B cell (primary cell): ENCODE data around the gene EFCAB12. TPM values are rescaled to one million over a fixed set of nuclear protein-coding genes. Genes with fewer than 3 reads are reported as not detected.

Source experiments
- ATAC-seq: fragments of 200-7000 bp; cut with Tn5 transposase; one replicate; pipeline ENCODE4 v1.10.0; 2021; ENCODE audit warnings: low read depth, mild to moderate bottlenecking, moderate number of reproducible peaks, moderate library complexity
- CTCF ChIA-PET: fragments of 350-600 bp; sonication (Branson Sonifier 250); formaldehyde crosslinking; loops from one replicate; lab custom pipeline; 2021; ENCODE audit warnings: antibody characterized with exemption, inconsistent platforms; lab: Charles Lee
- POLR2A ChIA-PET: fragments of 350-600 bp; sonication (Branson Sonifier 250); formaldehyde crosslinking; loops from one replicate; lab custom pipeline; 2021; ENCODE audit warnings: antibody characterized with exemption; lab: Charles Lee
- DNase-seq: peaks from one replicate; pipeline ENCODE4 v3.0.0; 2013
- H2AFZ ChIP-seq: 2 replicates; pipeline ENCODE4 v1.6.1; 2012; ENCODE audit warnings: mild to moderate bottlenecking, low read depth, low read length; ENCODE audit not compliant: insufficient read depth, poor library complexity, severe bottlenecking
- H3K27ac ChIP-seq, 2 donors: 1 replicate in 1 of 2; 2 replicates in 1 of 2; pipeline ENCODE4 v1.5.1; 2012 to 2013; ENCODE audit warnings: low read length in 2 of 2, mild to moderate bottlenecking in 2 of 2, moderate library complexity in 1 of 2
- H3K27me3 ChIP-seq, 4 experiments: fragments of 200-600 bp in 1 of 4; sonication (generic) in 1 of 4; replicated peaks in 1 of 4; 1 replicate in 2 of 4; 2 replicates in 2 of 4; pipeline versions ENCODE4 v1.6.1 to v1.7.0; 2013 to 2016; ENCODE audit warnings: low read length in 3 of 4, mild to moderate bottlenecking in 2 of 4, mixed read lengths in 1 of 4, moderate library complexity in 1 of 4; ENCODE audit not compliant: insufficient read depth in 4 of 4, control insufficient read depth in 3 of 4; ENCODE audit errors: control extremely low read depth in 1 of 4
- H3K36me3 ChIP-seq, 2 experiments: replicated peaks in 1 of 2; 1 replicate in 1 of 2; 2 replicates in 1 of 2; pipeline versions ENCODE4 v1.6.1 to v1.7.1; 2013; ENCODE audit warnings: low read length in 1 of 2; ENCODE audit not compliant: insufficient read depth in 2 of 2, control insufficient read depth in 1 of 2; ENCODE audit errors: control extremely low read depth in 1 of 2, extremely low read depth in 1 of 2
- H3K4me1 ChIP-seq, 2 donors: fragments of 200-600 bp in 1 of 2; sonication (generic) in 1 of 2; 1 replicate in 1 of 2; 2 replicates in 1 of 2; pipeline versions ENCODE4 v1.5.1 to v1.6.1; 2013 to 2017; ENCODE audit warnings: low read length in 2 of 2; ENCODE audit not compliant: control insufficient read depth in 2 of 2, insufficient read depth in 2 of 2
- H3K4me2 ChIP-seq: replicated peaks from 2 replicates; pipeline ENCODE3; 2012; ENCODE audit warnings: mild to moderate bottlenecking, low read depth, low read length; ENCODE audit not compliant: poor library complexity, severe bottlenecking
- H3K4me3 ChIP-seq, 5 experiments: fragments of 200-600 bp in 1 of 5; sonication (generic) in 1 of 5; 1 replicate in 3 of 5; 2 replicates in 2 of 5; pipeline versions ENCODE4 v1.5.1 to v1.7.0; 2011 to 2016; ENCODE audit warnings: low read length in 4 of 5, mild to moderate bottlenecking in 4 of 5, low read depth in 2 of 5, control low read depth in 1 of 5, moderate library complexity in 1 of 5; ENCODE audit not compliant: insufficient read depth in 1 of 5; ENCODE audit errors: control extremely low read depth in 1 of 5, extremely low read depth in 1 of 5
- H3K79me2 ChIP-seq: fragments of 200-600 bp; sonication (generic); one replicate; pipeline ENCODE4 v1.6.0; 2016; ENCODE audit warnings: low read length; ENCODE audit not compliant: control insufficient read depth, insufficient read depth
- H3K9ac ChIP-seq: fragments of 200-600 bp; sonication (generic); 2 replicates; pipeline ENCODE4 v1.6.1; 2017; ENCODE audit warnings: mild to moderate bottlenecking, low read length, moderate library complexity
- H3K9me3 ChIP-seq, 3 donors: one replicate each; pipeline versions ENCODE4 v1.6.1 to v1.7.1; 2013; ENCODE audit warnings: low read length in 2 of 3; ENCODE audit not compliant: control insufficient read depth in 2 of 3, insufficient read depth in 1 of 3; ENCODE audit errors: control extremely low read depth in 1 of 3
- H4K20me1 ChIP-seq: 2 replicates; pipeline ENCODE4 v1.6.0; 2012; ENCODE audit warnings: mild to moderate bottlenecking, low read length; ENCODE audit not compliant: insufficient read depth, control insufficient read depth, poor library complexity, severe bottlenecking
- H3K27ac Mint-ChIP-seq: one replicate; pipeline ENCODE4 v1.8.0; 2021; ENCODE audit warnings: mixed read lengths
- H3K27me3 Mint-ChIP-seq: one replicate; pipeline ENCODE4 v1.8.0; 2021; ENCODE audit warnings: mixed read lengths
- H3K4me1 Mint-ChIP-seq: one replicate; pipeline ENCODE4 v1.8.0; 2021; ENCODE audit warnings: mixed read lengths
- H3K4me3 Mint-ChIP-seq: one replicate; pipeline ENCODE4 v1.8.0; 2021; ENCODE audit warnings: mixed read lengths
- H3K9me3 Mint-ChIP-seq: one replicate; pipeline ENCODE4 v1.8.0; 2022; ENCODE audit warnings: mixed read lengths; ENCODE audit not compliant: insufficient read depth
- EZH2 ChIP-seq: IDR thresholded peaks from 2 replicates; pipeline ENCODE4 v1.6.1; 2012; ENCODE audit warnings: borderline replicate concordance, low read depth, mild to moderate bottlenecking, moderate library complexity, low read length; ENCODE audit not compliant: insufficient read depth, poor library complexity, severe bottlenecking
- WGBS: methylation state at CpG from one replicate; pipeline ENCODE4 v1.1.5; 2013; ENCODE audit warnings: missing lambda C conversion rate; ENCODE audit not compliant: insufficient coverage; 5-methylcytosine and 5-hydroxymethylcytosine counted together
- intact Hi-C: fragments of 100-400 bp; cut with micrococcal nuclease; formaldehyde crosslinking; loops from one replicate; pipeline ENCODE4 v1.10.0; 2022
- polyA plus RNA-seq: library from polyadenylated mRNA; depleted of rRNA; stranded (reverse); fragments of >200 nt; gene quantifications from 2 replicates; pipeline ENCODE4 v1.2.3, GENCODE V29; 2012
- total RNA-seq, 2 donors: library from RNA; stranded (reverse); fragments of 120-200 nt in 1 of 2; gene quantifications; 1 replicate in 1 of 2; 2 replicates in 1 of 2; pipeline versions ENCODE4 v1.2.3 to v1.2.4, GENCODE V29; 2013 to 2022
- TF ChIP-seq, protein P1 (sequence below): fragments of 200-600 bp; IDR thresholded peaks from one replicate; pipeline ENCODE4 v1.8.0; 2022; ENCODE audit warnings: antibody characterized with exemption, mild to moderate bottlenecking

EFCAB12 gene
- total and polyA plus RNA-seq, 2 donors (not counting 1 experiment from before 2014, with no cell fraction given) = 3.5 to 6.5 TPM

DNA sequence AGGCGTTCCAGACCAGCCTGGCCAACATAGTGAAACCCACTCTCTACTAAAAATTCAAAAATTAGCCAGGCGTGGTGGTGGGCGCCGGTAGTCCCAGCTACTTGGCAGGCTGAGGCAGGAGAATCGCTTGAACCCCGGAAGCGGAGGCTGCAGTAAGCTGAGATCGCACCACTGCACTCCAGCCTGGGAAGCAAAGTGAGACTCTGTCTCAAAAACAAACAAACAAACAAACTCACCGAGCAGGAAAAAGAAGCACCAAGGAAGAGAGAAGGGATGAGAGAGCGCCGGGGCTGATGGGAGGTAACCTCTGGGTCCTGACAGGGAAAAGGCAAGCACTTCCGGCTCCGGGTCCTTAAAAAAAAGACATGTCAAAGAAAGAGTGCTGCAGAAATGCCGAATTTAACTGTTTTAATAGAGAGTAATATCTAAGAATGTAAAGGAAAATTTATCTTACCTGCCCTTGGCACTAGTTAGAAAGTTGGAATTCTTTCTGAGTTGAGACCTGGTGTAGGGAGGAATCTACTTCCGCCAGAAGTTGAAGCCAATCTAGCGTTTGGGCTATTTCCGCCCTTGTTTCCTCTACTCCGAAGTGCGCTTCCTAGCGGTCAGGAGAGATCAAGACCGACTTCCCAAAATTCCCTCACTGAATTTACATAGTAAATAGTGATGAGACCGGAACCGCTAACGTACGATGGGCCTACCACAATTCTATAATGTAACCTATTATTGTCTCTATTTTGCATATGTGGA, 29.1 kb downstream of the EFCAB12 start:
- Mint-ChIP-seq H3K4me1 (peaks cover 35% of the 10 kb centered on the region), H3K9me3 (no peaks in the 10 kb centered on the region), H3K4me3 (peak overlapping the region; percentile 96), H3K27me3 (no peaks in the 10 kb centered on the region), H3K27ac (peak overlapping the region; percentile 94)
- intact Hi-C loops = loop anchor here (1.0 to 10.0 kb wide), 5 partner anchors 25 to 238 kb away; partner anchors contain the start of genes EFCAB12, HMCES, IFT122 and ISY1
- Histone ChIP-seq H2AFZ (peak overlapping the region; percentile 94), H3K36me3 (peaks cover 2 to 13% of the 10 kb centered on the region in 2 experiments), H3K4me1 (peaks cover 20 to 22% of the 10 kb centered on the region in 2 donors), H4K20me1 (peaks cover 40% of the 10 kb centered on the region), H3K4me2 (peak overlapping the region; percentile 77), H3K9ac (peak overlapping the region; percentile 83), H3K4me3 (peak overlapping the region; percentile 76 to 99 (median 89)), H3K27ac (peak overlapping the region; percentile 88 to 95), H3K27me3 (no peaks in the 10 kb centered on the region), H3K9me3 (no peaks in the 10 kb centered on the region), H3K79me2 (peaks cover 45% of the 10 kb centered on the region)
- 0% methylated on average over 7 of the region's 25 CpGs for WGBS
- CTCF ChIA-PET = interaction anchor here (0.6 to 2.0 kb wide), 15 partner anchors 8 to 541 kb away, joined by 3 to 13 read pairs (median 4); partner anchors contain the start of genes EFCAB12, IFT122 and MBD4
- TF ChIP-seq EZH2 = no peak
- TF ChIP-seq, protein P1, sequence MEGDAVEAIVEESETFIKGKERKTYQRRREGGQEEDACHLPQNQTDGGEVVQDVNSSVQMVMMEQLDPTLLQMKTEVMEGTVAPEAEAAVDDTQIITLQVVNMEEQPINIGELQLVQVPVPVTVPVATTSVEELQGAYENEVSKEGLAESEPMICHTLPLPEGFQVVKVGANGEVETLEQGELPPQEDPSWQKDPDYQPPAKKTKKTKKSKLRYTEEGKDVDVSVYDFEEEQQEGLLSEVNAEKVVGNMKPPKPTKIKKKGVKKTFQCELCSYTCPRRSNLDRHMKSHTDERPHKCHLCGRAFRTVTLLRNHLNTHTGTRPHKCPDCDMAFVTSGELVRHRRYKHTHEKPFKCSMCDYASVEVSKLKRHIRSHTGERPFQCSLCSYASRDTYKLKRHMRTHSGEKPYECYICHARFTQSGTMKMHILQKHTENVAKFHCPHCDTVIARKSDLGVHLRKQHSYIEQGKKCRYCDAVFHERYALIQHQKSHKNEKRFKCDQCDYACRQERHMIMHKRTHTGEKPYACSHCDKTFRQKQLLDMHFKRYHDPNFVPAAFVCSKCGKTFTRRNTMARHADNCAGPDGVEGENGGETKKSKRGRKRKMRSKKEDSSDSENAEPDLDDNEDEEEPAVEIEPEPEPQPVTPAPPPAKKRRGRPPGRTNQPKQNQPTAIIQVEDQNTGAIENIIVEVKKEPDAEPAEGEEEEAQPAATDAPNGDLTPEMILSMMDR = peak; percentile 90
- peak; percentile 86 for ATAC-seq
- peak; percentile 94 for DNase-seq
- POLR2A ChIA-PET = interaction anchor here (1.9 kb wide), 1 partner anchor 40 kb away, joined by 12 read pairs; the partner anchor contains the start of genes IFT122 and MBD4
